GM12864 (cell line): Measurements from ENCODE around the gene ARFGEF3.

Experiments
- DNase-seq: peaks from one replicate; pipeline ENCODE4 v3.0.0-alpha.2; 2011; ENCODE audit warnings: low read depth
- H3K4me3 ChIP-seq: 2 replicates; pipeline ENCODE4 v1.5.1; 2011; ENCODE audit warnings: mild to moderate bottlenecking, low read depth, low read length, control low read depth
- TF ChIP-seq, protein P1 (sequence below): IDR thresholded peaks from 2 replicates; pipeline ENCODE4 v1.5.1; 2011; ENCODE audit warnings: low read depth, mild to moderate bottlenecking, moderate library complexity, low read length, control low read depth, inconsistent platforms; ENCODE audit errors: missing control alignments

ARFGEF3 gene

DNA sequence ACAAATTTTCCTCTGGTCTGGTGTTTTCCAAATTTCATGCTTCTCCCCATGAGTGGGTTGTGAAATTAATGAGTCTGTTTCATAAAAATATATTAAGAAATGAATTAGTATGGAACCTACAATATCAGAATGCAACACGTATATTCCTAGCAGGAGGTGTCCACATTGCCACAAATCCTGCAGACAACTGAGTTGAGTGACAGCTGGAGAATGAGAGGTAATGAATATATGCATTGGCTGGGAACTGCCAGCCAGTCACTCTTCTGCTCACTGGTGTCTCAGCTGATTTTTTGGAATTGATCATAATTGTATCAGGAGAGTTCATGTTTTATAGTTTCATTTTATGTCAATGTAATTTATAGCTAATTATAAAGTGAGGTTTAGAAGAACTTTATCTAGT is 6.3 kb upstream of the ARFGEF3 start:
- no peak overlapping the region for H3K4me3 ChIP-seq
- TF ChIP-seq, protein P1, sequence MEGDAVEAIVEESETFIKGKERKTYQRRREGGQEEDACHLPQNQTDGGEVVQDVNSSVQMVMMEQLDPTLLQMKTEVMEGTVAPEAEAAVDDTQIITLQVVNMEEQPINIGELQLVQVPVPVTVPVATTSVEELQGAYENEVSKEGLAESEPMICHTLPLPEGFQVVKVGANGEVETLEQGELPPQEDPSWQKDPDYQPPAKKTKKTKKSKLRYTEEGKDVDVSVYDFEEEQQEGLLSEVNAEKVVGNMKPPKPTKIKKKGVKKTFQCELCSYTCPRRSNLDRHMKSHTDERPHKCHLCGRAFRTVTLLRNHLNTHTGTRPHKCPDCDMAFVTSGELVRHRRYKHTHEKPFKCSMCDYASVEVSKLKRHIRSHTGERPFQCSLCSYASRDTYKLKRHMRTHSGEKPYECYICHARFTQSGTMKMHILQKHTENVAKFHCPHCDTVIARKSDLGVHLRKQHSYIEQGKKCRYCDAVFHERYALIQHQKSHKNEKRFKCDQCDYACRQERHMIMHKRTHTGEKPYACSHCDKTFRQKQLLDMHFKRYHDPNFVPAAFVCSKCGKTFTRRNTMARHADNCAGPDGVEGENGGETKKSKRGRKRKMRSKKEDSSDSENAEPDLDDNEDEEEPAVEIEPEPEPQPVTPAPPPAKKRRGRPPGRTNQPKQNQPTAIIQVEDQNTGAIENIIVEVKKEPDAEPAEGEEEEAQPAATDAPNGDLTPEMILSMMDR, result no peak
- DNase-seq, result no peak

- no peak for DNase-seq
- TF ChIP-seq, protein P1, result no peak
- no peak overlapping the region for H3K4me3 ChIP-seq
Observed at GRCh38 chr6:138157986-138158638, 3.6 kb upstream of the ARFGEF3 start.

- TF ChIP-seq, protein P1, result no peak
- H3K4me3 ChIP-seq, result no peak overlapping the region
- no peak for DNase-seq
Observed at GRCh38 chr6:138159246-138159645, 2.5 kb upstream of the ARFGEF3 start.

DNA sequence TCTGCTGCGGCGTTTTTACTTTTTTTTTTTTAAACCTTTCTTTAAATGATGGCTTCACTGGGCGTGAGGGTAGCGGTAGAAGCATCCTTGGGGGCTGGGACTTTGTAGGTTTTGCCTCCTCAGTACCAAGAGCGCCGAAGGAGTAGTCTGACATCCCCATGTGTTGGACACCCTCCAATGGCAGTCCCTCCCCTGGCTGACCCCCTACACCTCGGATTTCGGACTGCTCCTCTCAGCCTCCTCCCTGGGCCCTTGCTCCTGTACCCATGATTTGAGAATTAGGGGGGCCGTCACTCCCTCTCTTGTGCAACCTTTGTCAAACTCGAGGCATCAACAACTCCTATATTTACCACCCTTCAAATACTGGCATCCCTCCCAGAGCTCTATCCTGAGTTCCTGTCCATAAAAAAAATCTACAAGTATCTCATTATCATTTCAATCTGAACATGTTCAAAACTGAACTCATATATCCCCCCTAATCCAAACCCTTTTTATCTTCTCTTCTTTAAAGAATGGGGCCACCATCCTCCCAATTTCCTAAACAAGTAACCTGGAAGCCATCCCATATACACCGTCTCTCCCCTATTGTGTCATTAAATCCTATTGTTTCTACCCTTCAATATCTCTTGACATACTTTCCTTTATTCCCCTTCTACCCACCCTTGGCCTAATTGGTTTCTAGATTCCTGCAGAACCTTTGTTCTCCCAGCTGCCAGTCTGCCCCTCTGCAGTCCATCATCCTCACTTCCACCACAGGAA is 1.2 kb upstream of the ARFGEF3 start:
- DNase-seq, result no peak
- H3K4me3 ChIP-seq, result no peak overlapping the region
- TF ChIP-seq, protein P1, result no peak

- H3K4me3 ChIP-seq, result no peak overlapping the region
- TF ChIP-seq, protein P1, result no peak
- no peak for DNase-seq
Observed at GRCh38 chr6:138161088-138161337, 726 bp upstream of the ARFGEF3 start.

DNA sequence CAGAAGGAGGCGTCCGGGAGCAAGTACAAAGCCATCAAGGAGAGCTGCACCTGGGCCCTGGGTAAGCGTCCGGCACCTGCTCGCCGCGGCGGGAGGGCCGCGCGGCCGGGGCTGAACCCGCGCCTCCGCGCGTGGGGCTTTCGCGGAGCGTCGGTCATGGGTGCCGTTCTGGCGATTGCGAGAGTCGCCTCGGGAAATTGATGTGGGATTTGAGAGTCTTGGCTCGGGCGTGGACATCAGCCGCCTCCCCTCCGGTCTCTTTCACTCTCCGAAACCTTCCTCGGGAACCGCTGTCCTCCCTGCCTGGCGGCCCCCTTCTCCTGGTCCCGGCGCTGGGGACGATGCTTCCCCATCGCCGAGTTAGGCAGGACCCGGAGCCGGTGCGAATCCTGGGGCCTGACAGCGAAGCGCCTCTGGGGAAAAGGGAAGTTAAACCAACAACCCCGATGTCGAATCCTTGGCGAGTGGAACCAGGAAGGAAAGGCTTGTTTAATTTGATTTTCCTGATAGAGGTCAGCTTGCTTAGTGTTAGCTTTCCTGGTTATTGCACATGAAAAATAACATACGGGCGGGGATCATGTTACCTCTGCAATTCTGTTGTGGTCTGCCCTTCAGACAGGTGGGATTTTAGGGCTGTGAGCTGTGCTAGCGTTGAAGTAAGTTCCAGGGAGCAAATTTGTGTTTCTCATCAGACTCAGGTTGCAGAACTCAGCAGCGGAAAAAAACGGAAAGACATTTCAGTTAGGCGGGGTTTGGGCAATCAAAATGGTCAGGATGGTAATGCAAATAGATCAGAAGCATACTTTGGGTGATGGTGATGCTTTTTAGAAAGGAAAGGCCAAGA is 594 bp downstream of the ARFGEF3 start:
- no peak for DNase-seq
- peak overlapping the region; percentile 7 for H3K4me3 ChIP-seq

More for the DNA sequence above, 594 bp downstream of the ARFGEF3 start:
- TF ChIP-seq, protein P1, result no peak
